Suprapubic skin (tissue), 4 donors: ENCODE results near the gene FKBP1A. TPM values are rescaled to one million over a fixed set of nuclear protein-coding genes. Genes with fewer than 3 reads are reported as not detected.

Experiments
- DNase-seq, 2 donors: peaks; one replicate each; pipeline ENCODE4 v3.0.0-alpha.2; 2019; ENCODE audit warnings: low spot score in 2 of 2
- H3K27ac ChIP-seq: fragments of 200-600 bp; sonication (generic); one replicate; pipeline ENCODE4 v1.5.1; 2019
- H3K27me3 ChIP-seq: fragments of 200-600 bp; sonication (generic); one replicate; pipeline ENCODE4 v1.5.1; 2019
- H3K36me3 ChIP-seq: fragments of 200-600 bp; sonication (generic); one replicate; pipeline ENCODE4 v1.5.1; 2019
- H3K4me1 ChIP-seq: fragments of 200-600 bp; sonication (generic); one replicate; pipeline ENCODE4 v1.5.1; 2019
- H3K4me3 ChIP-seq: fragments of 200-600 bp; sonication (generic); one replicate; pipeline ENCODE4 v1.5.1; 2019; ENCODE audit warnings: mild to moderate bottlenecking
- H3K9me3 ChIP-seq: fragments of 200-600 bp; sonication (generic); one replicate; pipeline ENCODE4 v1.5.1; 2019
- EP300 ChIP-seq: sonication (generic); formaldehyde crosslinking; IDR thresholded peaks from one replicate; pipeline ENCODE4 v1.6.1; 2017; ENCODE audit warnings: antibody characterized with exemption
- POLR2A ChIP-seq, 2 donors: fragments of 450-650 bp; IDR thresholded peaks; one replicate each; pipeline ENCODE4 v1.6.1; 2017; ENCODE audit warnings: antibody characterized with exemption in 2 of 2, mild to moderate bottlenecking in 2 of 2, moderate library complexity in 2 of 2
- POLR2AphosphoS5 ChIP-seq, 3 donors: sonication (generic); formaldehyde crosslinking; IDR thresholded peaks; one replicate each; pipeline ENCODE4 v1.6.1; 2017; ENCODE audit warnings: antibody characterized with exemption in 3 of 3
- WGBS: methylation state at CpG from one replicate; pipeline ENCODE4 v1.1.5; 2018; 5-methylcytosine and 5-hydroxymethylcytosine counted together
- total RNA-seq, 4 donors: library from RNA; depleted of rRNA; stranded (reverse); fragments of >200 nt; gene quantifications; one replicate each; pipeline ENCODE4 v1.1.0, GENCODE V29; 2016
- TF ChIP-seq, protein P1 (sequence below), 2 donors: fragments of 200-600 bp in 1 of 2; fragments of 450-650 bp in 1 of 2; sonication (generic) in 1 of 2; IDR thresholded peaks; one replicate each; pipeline ENCODE4 v1.5.1; 2016 to 2019; ENCODE audit warnings: antibody characterized with exemption in 2 of 2, mild to moderate bottlenecking in 1 of 2, moderate library complexity in 1 of 2

FKBP1A gene
- total RNA-seq, 4 donors from 2014 or later, result 100.0 to 151 (median 115) TPM

DNA sequence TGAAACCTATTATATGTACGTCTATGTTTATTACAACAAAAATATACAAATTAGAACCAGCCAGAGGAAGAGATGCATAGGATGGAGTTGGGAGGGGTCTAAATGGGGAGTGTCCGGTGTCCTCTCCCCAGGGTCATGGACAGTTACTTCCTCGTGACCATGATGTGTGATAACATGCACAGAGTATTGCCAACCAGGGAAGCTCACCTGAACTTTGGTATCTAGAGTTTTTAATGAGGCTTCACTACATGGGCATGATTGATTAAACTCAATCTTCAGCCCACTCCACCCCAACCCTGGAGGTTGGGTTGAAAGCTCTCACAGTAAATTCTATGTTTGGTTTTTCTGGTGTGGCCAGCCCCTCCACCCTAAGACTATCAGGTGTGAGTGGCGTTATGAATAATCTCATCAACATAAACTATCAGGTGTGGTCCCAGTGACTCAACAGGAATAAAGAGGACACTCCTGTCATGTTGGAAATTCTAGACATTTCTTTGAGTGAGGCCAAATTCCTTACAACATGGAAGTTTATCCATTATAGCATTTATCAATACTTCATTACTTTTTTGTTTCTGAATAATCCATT lies 36.4 kb upstream of the FKBP1A start:
- Histone ChIP-seq H3K4me1 (peaks cover 2% of the 10 kb centered on the region), H3K27me3 (no peaks in the 10 kb centered on the region), H3K36me3 (no peaks in the 10 kb centered on the region), H3K4me3 (no peak overlapping the region), H3K27ac (no peak overlapping the region), H3K9me3 (no peaks in the 10 kb centered on the region)
- WGBS, result 83% methylated on average over 4 of the region's 4 CpGs
- no peak for DNase-seq
- no peak for TF ChIP-seq POLR2A (IDR thresholded peaks at IDR 0.05)
- no peak for TF ChIP-seq EP300
- TF ChIP-seq, protein P1, sequence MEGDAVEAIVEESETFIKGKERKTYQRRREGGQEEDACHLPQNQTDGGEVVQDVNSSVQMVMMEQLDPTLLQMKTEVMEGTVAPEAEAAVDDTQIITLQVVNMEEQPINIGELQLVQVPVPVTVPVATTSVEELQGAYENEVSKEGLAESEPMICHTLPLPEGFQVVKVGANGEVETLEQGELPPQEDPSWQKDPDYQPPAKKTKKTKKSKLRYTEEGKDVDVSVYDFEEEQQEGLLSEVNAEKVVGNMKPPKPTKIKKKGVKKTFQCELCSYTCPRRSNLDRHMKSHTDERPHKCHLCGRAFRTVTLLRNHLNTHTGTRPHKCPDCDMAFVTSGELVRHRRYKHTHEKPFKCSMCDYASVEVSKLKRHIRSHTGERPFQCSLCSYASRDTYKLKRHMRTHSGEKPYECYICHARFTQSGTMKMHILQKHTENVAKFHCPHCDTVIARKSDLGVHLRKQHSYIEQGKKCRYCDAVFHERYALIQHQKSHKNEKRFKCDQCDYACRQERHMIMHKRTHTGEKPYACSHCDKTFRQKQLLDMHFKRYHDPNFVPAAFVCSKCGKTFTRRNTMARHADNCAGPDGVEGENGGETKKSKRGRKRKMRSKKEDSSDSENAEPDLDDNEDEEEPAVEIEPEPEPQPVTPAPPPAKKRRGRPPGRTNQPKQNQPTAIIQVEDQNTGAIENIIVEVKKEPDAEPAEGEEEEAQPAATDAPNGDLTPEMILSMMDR (IDR thresholded peaks at IDR 0.05), result no peak
- no peak for TF ChIP-seq POLR2AphosphoS5 (IDR thresholded peaks at IDR 0.05)

DNA sequence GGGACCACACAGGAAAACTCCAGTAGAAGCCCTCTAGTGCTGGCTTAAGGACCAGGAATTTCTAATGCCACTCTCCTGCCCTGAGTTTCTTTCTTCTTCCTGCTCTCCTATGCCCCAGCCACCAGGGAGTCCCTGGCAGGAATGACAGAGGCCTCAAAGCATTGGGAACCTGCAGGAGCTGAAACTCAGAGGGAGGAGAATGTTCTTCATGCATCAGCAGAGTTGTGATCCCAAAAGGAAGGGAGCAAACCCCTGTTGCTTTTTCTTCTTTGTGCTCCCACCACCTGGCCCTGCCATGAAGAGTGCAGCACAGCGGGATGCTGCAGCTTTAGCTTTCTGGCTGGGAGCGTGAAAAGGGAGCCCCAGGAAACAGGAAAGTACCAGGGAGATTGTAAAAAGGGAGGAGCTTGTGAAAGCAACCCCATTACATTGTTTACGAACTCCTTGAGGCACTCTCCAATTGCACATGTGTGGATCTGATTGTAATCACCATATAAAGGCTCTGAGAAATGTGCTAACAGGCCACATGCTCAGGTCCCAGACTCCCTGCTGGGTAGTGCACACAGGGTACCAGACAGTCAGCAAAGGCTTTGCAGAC lies 34.7 kb upstream of the FKBP1A start:
- WGBS, result 39% methylated on average over 3 of the region's 3 CpGs
- H3K27ac ChIP-seq, result no peak overlapping the region
- H3K4me3 ChIP-seq, result no peak overlapping the region
- no peaks in the 10 kb centered on the region for H3K36me3 ChIP-seq
- H3K4me1 ChIP-seq, result peaks cover 4% of the 10 kb centered on the region
- TF ChIP-seq POLR2AphosphoS5 (IDR thresholded peaks at IDR 0.05) (no peak), POLR2A (IDR thresholded peaks at IDR 0.05) (no peak)
- no peaks in the 10 kb centered on the region for H3K27me3 ChIP-seq
- H3K9me3 ChIP-seq, result no peaks in the 10 kb centered on the region
- DNase-seq, result no peak

DNA sequence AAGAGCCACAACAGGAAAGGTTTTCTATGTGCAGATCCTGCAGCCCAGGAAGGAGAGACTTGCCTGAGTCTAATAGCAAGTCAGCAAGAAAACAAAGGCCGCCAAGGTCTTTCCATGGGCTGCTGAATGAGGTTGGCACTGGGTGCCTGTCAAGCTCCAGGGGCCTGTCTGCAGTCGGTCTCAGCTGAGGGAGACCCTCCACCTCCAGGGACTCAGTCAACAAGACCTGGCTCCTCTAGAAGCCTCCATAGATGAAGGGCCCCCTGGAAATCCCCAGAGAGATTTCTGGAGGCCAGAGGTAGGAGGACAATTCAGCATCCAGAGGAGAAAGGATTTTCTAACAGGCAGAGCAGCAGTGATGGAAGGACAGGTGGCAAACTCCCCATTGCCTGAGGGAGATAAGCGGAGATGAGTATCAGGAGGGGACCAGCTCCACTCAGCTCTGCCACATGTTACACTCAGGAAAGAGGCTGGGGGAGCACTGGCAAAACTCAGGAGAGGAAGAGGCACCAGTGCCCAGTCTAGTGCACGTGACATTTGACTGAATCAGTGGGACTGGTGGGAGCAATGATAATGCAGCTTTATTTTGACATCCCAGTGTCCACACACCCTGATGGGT lies 33.5 kb upstream of the FKBP1A start:
- H3K4me1 ChIP-seq, result peaks cover 4% of the 10 kb centered on the region
- no peaks in the 10 kb centered on the region for H3K9me3 ChIP-seq
- H3K4me3 ChIP-seq, result no peak overlapping the region
- TF ChIP-seq POLR2A (IDR thresholded peaks at IDR 0.05) (no peak), EP300 (no peak), POLR2AphosphoS5 (IDR thresholded peaks at IDR 0.05) (no peak)
- TF ChIP-seq, protein P1 (IDR thresholded peaks at IDR 0.05), result no peak
- H3K27ac ChIP-seq, result no peak overlapping the region
- 68% methylated on average over 4 of the region's 4 CpGs for WGBS
- no peaks in the 10 kb centered on the region for H3K36me3 ChIP-seq
- DNase-seq, result no peak
- H3K27me3 ChIP-seq, result no peaks in the 10 kb centered on the region

DNA sequence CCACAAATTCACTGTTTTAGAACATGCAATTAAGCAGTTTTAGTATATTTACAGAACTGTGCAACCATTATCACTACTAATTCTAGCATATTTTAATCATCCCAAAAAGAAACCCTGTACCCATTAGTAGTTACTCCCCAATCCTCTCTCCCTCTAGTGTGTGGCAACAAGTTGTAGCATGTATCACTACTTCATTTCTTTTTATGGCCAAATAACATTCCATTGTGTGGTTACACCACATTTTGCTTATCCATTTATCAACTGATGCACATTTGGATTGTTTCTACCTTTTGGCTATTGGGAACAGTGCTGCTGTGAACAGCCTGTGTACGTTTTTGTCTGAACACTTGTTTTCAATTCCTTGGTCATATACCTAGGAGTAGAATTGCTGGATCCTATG lies 31.5 kb upstream of the FKBP1A start:
- no peaks in the 10 kb centered on the region for H3K27me3 ChIP-seq
- no peaks in the 10 kb centered on the region for H3K36me3 ChIP-seq
- DNase-seq, result no peak
- H3K4me3 ChIP-seq, result no peak overlapping the region
- H3K4me1 ChIP-seq, result peaks cover 4% of the 10 kb centered on the region
- 42% methylated on average over 1 of the region's 1 CpG for WGBS
- no peak for TF ChIP-seq POLR2AphosphoS5 (IDR thresholded peaks at IDR 0.05)
- H3K27ac ChIP-seq, result no peak overlapping the region
- H3K9me3 ChIP-seq, result peaks cover 6% of the 10 kb centered on the region

DNA sequence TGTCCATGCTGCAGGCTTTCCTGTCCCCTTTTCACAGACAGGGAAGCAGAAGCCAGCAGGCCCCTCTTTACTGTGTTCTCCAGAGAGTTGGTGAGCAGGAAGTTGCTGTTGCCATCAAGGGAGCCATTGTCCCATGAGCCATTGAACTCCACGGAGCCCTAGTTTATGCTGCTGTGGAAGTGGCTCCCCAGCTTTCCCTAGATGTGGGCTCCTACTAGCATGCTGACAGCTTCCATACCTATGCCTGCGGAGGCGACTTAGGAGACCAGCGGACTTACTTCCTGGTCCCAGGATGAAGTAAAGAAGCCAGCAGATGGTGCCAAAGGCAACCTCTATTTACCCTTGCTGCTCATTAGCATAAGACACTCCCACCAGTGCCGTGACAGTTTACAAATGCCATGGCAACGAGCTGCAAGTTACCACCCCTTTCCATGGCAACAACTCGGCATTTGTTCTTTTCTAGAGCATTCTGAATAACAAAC lies 30.8 kb upstream of the FKBP1A start:
- Histone ChIP-seq H3K27ac (no peak overlapping the region), H3K9me3 (peaks cover 6% of the 10 kb centered on the region), H3K36me3 (no peaks in the 10 kb centered on the region), H3K4me3 (no peak overlapping the region), H3K27me3 (no peaks in the 10 kb centered on the region), H3K4me1 (peaks cover 4% of the 10 kb centered on the region)
- 55% methylated on average over 6 of the region's 7 CpGs for WGBS
- no peak for DNase-seq
- TF ChIP-seq POLR2AphosphoS5 (IDR thresholded peaks at IDR 0.05), result no peak
- TF ChIP-seq EP300, result no peak

DNA sequence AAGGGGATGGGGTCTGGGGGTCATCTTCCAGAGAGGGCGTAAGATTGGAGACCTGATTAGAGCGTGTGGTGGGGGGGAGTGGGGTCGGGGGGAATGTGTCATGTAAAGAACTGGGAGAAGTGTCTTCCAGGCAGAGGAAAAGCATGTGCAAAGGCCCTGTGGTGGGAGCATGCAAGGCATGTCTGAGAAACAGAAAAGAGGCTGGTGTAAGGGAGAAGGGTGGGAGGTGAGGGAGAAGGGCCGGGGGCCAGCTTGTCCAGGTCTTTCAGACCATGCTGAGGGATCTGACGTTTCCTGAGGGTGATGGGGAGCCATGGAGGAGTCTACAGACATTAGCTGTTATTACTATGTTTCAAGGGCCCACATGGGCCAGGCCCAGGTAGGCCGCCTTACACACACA lies 30.4 kb upstream of the FKBP1A start:
- no peak overlapping the region for H3K27ac ChIP-seq
- no peak overlapping the region for H3K4me3 ChIP-seq
- peaks cover 4% of the 10 kb centered on the region for H3K4me1 ChIP-seq
- H3K36me3 ChIP-seq, result no peaks in the 10 kb centered on the region
- 84% methylated on average over 6 of the region's 6 CpGs for WGBS
- no peaks in the 10 kb centered on the region for H3K27me3 ChIP-seq
- H3K9me3 ChIP-seq, result peaks cover 6% of the 10 kb centered on the region
- TF ChIP-seq, protein P1 (IDR thresholded peaks at IDR 0.05), result no peak
- TF ChIP-seq POLR2A (IDR thresholded peaks at IDR 0.05), result no peak
- no peak for TF ChIP-seq EP300
- TF ChIP-seq POLR2AphosphoS5 (IDR thresholded peaks at IDR 0.05), result no peak
- DNase-seq, result no peak
